Panc1 (cell line): ENCODE measurements around the gene C6orf62.

Experiments
- CTCF ChIP-seq: fragments of 450-650 bp; IDR thresholded peaks from 2 replicates; pipeline ENCODE4 v1.5.1; 2017; ENCODE audit warnings: mild to moderate bottlenecking
- POLR2AphosphoS5 ChIP-seq: IDR thresholded peaks from 2 replicates; pipeline ENCODE4 v1.6.1; 2012; ENCODE audit warnings: mild to moderate bottlenecking, low read depth, low read length, moderate library complexity
- REST ChIP-seq, 2 experiments: IDR thresholded peaks; 2 replicates each; pipeline ENCODE4 v1.6.1; 2011 to 2012; ENCODE audit warnings: low read depth in 2 of 2, control low read depth in 1 of 2, low read length in 1 of 2, mild to moderate bottlenecking in 1 of 2, moderate library complexity in 1 of 2; ENCODE audit not compliant: insufficient read depth in 1 of 2
- SIN3A ChIP-seq: IDR thresholded peaks from 2 replicates; pipeline ENCODE4 v1.6.1; 2012; ENCODE audit warnings: low read depth, mild to moderate bottlenecking, low read length, moderate library complexity, borderline replicate concordance; ENCODE audit not compliant: insufficient read depth
- TCF7L2 ChIP-seq: IDR thresholded peaks from 2 replicates; pipeline ENCODE4 v1.6.1; 2011; ENCODE audit warnings: mild to moderate bottlenecking, low read depth, low read length, inconsistent platforms

GRCh38 chr6:24755279-24755678 lies 36.3 kb upstream of the C6orf62 start:
- TF ChIP-seq CTCF (no peak), POLR2AphosphoS5 (no peak), SIN3A (no peak), REST (IDR thresholded peaks at IDR 0.05; ENCODE audit: insufficient read depth in 1 of 2, low read depth in 2 of 2, low read length in 1 of 2) (no peak), TCF7L2 (no peak)
